OCI-M2 (cell line): ENCODE results near the gene OR4C13.
"Not testable (repeated sequence)": the region's sequence is repeated elsewhere in the genome, so short reads cannot be mapped to it uniquely, and the experiment has no call there.

ENCODE experiments used
- DNase-seq: peaks from one replicate; lab custom pipeline; 2025; ENCODE audit not compliant: unreplicated experiment; lab: John Stamatoyannopoulos, UW

OR4C13 gene

DNA sequence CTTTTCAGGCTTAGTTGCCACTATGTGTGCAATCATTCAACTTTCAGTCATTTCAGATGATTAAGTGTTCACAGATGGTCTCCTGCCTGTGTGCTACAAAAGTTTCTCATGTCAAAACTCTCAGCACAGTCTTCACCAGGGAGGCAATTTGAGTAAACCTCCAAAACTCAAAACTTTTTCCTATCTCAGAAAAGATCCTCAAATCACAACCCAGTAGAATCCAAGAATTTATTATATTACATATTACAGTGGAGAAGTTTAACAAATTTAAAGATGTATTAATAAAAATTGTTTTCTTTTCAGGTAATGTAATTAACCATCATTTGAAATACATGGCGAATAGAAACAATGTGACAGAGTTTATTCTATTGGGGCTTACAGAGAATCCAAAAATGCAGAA is at the start of gene OR4C13:
Gene OR4C13, plus strand, starts transcription at position 301 of the 400 bp plus-strand sequence. Its CDS starts 32 bp downstream, at position 333.
- no peak for DNase-seq

GRCh38 chr11:49911516-49911915 is 40.7 kb upstream of the OR4C13 start:
- DNase-seq: not testable (repeated sequence)

DNA sequence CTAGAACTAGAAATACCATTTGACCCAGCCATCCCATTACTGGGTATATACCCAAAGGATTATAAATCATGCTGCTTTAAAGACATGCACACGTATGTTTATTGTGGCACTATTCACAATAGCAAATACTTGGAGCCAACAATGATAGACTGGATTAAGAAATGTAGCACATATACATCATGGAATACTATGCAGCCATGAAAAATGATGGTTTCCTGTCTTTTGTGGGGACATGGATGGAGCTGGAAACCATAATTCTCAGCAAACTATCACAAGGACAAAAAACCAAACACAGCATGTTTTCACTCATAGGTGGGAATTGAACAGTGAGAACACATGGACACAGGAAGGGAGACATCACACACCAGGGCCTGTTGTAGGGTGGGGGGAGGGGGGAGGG is 3.5 kb upstream of the OR4C13 start:
- not testable (repeated sequence) for DNase-seq

DNA sequence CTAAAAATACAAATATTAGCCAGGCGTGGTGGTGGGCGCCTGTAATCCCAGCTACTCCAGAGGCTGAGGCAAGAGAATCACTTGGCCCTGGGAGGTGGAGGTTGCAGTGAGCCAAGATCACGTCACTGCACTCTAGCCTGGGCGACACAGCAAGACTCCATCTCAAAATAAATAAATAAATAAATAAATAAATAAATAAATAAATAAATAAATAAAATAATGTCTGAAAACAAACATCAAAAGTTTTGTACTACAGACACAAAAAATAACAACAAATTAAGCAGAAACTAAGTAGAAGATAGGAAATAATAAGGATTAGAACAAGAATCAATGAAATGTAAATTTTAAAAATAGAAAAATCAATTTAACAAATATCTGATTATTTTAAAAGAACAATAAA is 21.2 kb downstream of the OR4C13 start:
- DNase-seq: not testable (repeated sequence)

DNA sequence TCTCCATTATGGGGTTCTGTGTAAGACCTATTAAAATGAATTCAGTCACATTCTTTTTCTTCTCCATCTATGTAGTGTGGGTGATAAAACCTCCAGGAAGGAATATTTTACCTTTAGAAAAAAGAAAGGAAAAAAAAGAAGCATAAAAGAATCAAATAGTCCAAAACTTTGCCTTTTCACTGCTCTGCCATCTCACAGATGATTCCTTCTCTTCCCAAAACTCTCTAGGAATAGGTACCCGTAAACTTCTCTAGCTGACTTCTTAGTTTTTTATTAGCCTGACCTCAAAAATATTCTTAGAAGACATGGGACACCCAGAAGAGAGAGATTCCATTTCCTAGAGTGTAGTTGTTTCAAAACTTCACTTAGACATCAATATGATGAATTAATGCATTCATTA is 30.2 kb downstream of the OR4C13 start, which contains the start of gene OR4C12:
Gene OR4C12, minus strand, starts transcription at position 101 of the 400 bp plus-strand sequence. Its CDS starts 34 bp downstream, at position 67.
- not testable (repeated sequence) for DNase-seq

DNA sequence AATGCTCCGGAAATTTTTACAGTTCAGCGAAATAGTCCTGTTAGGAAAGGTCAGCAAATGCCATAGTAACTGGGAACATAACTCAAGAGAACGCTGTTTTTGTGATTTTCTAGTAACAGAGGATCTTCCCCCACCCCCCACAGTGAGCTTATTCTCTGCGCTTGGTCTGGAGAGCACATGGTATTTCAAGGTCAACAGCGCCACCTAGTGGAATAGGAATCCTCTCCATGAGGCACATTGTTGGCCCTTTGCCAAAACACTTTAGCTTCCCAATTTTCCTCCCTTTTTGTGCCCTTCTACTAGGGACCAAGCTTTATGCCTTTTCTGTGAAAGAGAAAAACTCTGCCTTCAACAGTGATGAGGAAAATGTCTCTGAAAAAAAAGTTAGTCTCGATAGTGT is 43.4 kb downstream of the OR4C13 start:
- DNase-seq: no peak
